Fibroblast of mammary gland (primary cell): ENCODE measurements around the gene IER5.

ENCODE experiments used
- DNase-seq: peaks from one replicate; pipeline ENCODE4 v3.0.0-alpha.2; 2010; ENCODE audit warnings: low read depth
- H3K4me3 ChIP-seq: 2 replicates; pipeline ENCODE4 v1.5.1; 2011; ENCODE audit warnings: low read depth, mild to moderate bottlenecking, low read length, moderate library complexity; ENCODE audit not compliant: control insufficient read depth
- TF ChIP-seq, protein P1 (sequence below): conservative IDR thresholded peaks from 2 replicates; pipeline ENCODE4 v1.5.1; 2011; ENCODE audit warnings: low read depth, low read length, inconsistent platforms; ENCODE audit not compliant: control insufficient read depth, insufficient read depth

Gene IER5

GRCh38 chr1:181076852-181077251 is 11.6 kb upstream of the IER5 start:
- DNase-seq, result no peak
- H3K4me3 ChIP-seq, result no peak overlapping the region
- TF ChIP-seq, protein P1, sequence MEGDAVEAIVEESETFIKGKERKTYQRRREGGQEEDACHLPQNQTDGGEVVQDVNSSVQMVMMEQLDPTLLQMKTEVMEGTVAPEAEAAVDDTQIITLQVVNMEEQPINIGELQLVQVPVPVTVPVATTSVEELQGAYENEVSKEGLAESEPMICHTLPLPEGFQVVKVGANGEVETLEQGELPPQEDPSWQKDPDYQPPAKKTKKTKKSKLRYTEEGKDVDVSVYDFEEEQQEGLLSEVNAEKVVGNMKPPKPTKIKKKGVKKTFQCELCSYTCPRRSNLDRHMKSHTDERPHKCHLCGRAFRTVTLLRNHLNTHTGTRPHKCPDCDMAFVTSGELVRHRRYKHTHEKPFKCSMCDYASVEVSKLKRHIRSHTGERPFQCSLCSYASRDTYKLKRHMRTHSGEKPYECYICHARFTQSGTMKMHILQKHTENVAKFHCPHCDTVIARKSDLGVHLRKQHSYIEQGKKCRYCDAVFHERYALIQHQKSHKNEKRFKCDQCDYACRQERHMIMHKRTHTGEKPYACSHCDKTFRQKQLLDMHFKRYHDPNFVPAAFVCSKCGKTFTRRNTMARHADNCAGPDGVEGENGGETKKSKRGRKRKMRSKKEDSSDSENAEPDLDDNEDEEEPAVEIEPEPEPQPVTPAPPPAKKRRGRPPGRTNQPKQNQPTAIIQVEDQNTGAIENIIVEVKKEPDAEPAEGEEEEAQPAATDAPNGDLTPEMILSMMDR, result no peak

- H3K4me3 ChIP-seq, result no peak overlapping the region
- DNase-seq, result peak; percentile 23
- TF ChIP-seq, protein P1, result no peak
Measured at GRCh38 chr1:181077576-181078242, 10.8 kb upstream of the IER5 start.

GRCh38 chr1:181079382-181079781 is 9.1 kb upstream of the IER5 start:
- H3K4me3 ChIP-seq, result no peak overlapping the region
- TF ChIP-seq, protein P1, result no peak
- peak; percentile 45 for DNase-seq

GRCh38 chr1:181079920-181080319 is 8.6 kb upstream of the IER5 start:
- TF ChIP-seq, protein P1, result no peak
- H3K4me3 ChIP-seq, result no peak overlapping the region
- DNase-seq, result no peak

DNA sequence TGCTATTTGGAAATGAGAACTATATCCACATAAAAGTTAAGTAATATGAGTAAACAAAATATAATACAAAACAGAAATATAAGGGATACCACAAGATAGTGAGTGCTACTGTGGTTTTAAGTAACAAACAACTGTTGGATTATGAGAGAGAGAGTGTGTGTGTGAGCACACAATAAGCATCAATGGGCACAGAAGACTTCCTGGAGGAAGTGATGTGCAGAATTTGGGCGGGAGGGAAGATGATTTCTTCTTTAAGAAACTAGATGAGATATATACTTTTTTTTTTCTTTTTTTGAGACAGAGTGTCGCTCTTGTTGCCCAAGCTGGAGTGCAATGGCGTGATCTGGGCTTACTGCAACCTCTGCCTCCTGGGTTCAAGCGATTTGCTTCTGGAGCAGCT is 7.9 kb upstream of the IER5 start:
- TF ChIP-seq, protein P1, result no peak
- no peak overlapping the region for H3K4me3 ChIP-seq
- no peak for DNase-seq

DNA sequence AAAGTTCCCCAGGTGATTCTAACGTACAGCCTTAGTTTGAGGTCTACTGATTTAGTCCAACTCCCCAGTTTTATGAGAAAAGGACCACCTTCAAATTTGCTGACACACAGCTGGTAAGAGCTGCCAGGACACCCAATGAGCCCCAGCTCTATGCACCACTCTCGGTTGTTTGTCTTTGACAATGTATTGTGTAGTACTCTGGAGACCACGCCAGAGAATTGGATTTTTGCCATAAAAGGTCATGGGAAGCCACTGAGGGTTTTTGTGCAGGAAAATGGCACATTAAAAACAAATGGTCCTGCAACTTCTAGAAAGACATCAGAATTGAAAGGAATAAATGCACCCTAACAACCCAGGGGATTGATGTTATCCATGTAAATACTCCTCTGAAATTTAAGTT is 7.1 kb upstream of the IER5 start:
- TF ChIP-seq, protein P1, result no peak
- no peak overlapping the region for H3K4me3 ChIP-seq
- no peak for DNase-seq
